Stimulated activated naive B cell treated with anti-CD40 and anti-IgM and Interleukin-4, amounts not matched to agents 10 μg/mL and 1 μg/mL and 100 μg/mL, for 72 hours (primary cell): ENCODE data around the gene MKLN1.

ENCODE experiments used
- ATAC-seq, 2 donors: fragments of 150-1000 bp; cut with Tn5 transposase; replicated peaks; 2 replicates each; pipeline ENCODE4 v1.10.0; 2021; ENCODE audit warnings: moderate library complexity in 1 of 2
- DNase-seq: peaks from one replicate; pipeline ENCODE4 v3.0.0; 2021
- H3K27ac Mint-ChIP-seq: one replicate; pipeline ENCODE4 v1.8.0; 2022; ENCODE audit warnings: mild to moderate bottlenecking, mixed read lengths
- H3K27me3 Mint-ChIP-seq, 2 donors: one replicate each; pipeline ENCODE4 v1.8.0; 2022; ENCODE audit warnings: mixed read lengths in 2 of 2
- H3K36me3 Mint-ChIP-seq, 2 donors: one replicate each; pipeline ENCODE4 v1.8.0; 2022; ENCODE audit warnings: mixed read lengths in 2 of 2, mild to moderate bottlenecking in 1 of 2
- H3K4me1 Mint-ChIP-seq, 2 donors: one replicate each; pipeline ENCODE4 v1.8.0; 2022; ENCODE audit warnings: mixed read lengths in 2 of 2, mild to moderate bottlenecking in 1 of 2
- H3K4me3 Mint-ChIP-seq, 2 donors: one replicate each; pipeline ENCODE4 v1.8.0; 2022; ENCODE audit warnings: mild to moderate bottlenecking in 2 of 2, mixed read lengths in 2 of 2, moderate library complexity in 1 of 2
- H3K9me3 Mint-ChIP-seq, 2 donors: one replicate each; pipeline ENCODE4 v1.8.0; 2022; ENCODE audit warnings: mixed read lengths in 2 of 2, mild to moderate bottlenecking in 1 of 2

MKLN1 gene

DNA sequence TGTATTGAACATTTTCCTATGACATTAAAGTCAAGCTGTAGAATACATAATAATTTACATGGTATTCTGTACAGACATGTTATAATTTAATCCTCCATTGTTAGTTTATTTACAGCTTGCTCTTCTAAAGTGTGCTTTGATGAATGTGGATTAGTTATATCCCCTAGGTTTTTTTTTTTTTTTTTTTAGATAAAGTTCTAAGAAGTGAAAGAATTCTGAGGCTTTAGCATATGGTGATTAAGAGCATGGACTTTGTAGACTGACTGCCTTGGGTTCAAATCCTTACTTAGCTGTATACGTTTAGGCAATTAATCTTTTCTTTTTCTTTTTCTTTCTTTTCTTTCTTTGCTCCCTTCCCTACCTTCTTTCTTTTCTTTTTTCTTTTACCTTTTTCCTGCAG lies 44.9 kb downstream of the MKLN1 start:
- H3K27ac Mint-ChIP-seq, result no peak overlapping the region
- H3K27me3 Mint-ChIP-seq, result no peaks in the 10 kb centered on the region
- no peak for ATAC-seq
- peaks cover 25 to 48% of the 10 kb centered on the region in 2 donors for H3K4me1 Mint-ChIP-seq
- H3K9me3 Mint-ChIP-seq, result peaks cover 2 to 4% of the 10 kb centered on the region in 2 donors
- DNase-seq, result no peak
- H3K4me3 Mint-ChIP-seq, result no peak overlapping the region
- H3K36me3 Mint-ChIP-seq, result peaks cover 9% of the 10 kb centered on the region in 2 donors

DNA sequence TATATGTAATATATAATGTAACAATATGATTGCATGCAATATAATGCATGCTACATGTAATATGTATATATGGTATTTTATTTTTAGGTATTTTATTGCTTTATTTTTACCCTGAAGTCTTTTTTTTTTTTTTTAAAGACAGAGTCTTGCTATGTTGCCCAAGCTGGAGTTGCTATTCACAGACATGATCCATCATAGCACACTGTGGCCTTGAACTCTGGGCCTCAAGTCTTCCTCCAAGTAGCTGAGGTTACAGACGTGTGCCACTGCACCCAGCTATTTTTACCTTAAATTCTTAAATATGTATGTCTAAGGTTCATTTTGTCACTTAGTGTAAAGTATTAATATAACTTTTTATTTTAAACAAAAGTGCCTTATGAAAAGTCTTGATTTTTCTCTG lies 47.1 kb downstream of the MKLN1 start:
- no peak for DNase-seq
- Mint-ChIP-seq H3K9me3 (no peaks in the 10 kb centered on the region), H3K27ac (no peak overlapping the region), H3K27me3 (no peaks in the 10 kb centered on the region), H3K4me1 (peaks cover 20 to 48% of the 10 kb centered on the region in 2 donors), H3K4me3 (no peak overlapping the region), H3K36me3 (peaks cover 4 to 6% of the 10 kb centered on the region in 2 donors)
- ATAC-seq, result no peak

DNA sequence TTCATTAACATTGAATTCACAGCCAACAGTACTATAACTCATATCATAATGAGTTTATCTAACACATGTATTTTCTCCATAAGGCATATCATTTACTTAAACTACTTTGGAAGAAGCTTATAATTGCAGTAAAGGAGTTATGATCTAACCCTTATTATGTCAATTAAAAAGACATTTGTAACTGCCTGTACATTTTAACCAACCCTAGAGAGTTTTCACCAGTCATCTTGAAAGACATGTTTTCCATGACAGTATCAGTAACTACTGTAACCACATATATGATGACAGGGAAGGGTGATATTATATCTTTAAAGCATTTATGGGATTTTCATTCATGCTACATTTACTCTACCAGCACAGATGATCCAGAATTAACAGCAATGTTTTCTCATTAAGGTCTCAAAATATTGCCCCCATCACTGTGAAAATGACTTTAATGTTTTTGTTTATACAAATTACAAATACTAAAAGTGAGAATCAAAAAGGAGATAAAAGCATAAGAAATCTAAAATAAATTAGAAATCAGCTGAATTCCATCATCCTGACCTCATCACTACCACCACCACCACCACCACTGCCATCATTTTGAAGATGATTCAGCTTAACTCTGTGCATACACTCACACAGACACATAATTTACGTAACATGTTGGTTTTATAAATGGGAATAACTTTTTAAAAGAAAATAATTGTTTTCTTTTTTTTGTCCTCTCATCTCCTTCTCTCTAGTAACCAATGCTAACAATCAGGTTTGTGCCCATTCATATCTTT lies 53.6 kb downstream of the MKLN1 start:
- H3K4me3 Mint-ChIP-seq, result no peak overlapping the region
- no peaks in the 10 kb centered on the region for H3K9me3 Mint-ChIP-seq
- H3K27me3 Mint-ChIP-seq, result no peaks in the 10 kb centered on the region
- ATAC-seq, result peak; percentile 33 to 48
- peaks cover 5 to 14% of the 10 kb centered on the region in 2 donors for H3K36me3 Mint-ChIP-seq
- DNase-seq, result no peak
- no peak overlapping the region for H3K27ac Mint-ChIP-seq
- peaks cover 16 to 28% of the 10 kb centered on the region in 2 donors for H3K4me1 Mint-ChIP-seq

DNA sequence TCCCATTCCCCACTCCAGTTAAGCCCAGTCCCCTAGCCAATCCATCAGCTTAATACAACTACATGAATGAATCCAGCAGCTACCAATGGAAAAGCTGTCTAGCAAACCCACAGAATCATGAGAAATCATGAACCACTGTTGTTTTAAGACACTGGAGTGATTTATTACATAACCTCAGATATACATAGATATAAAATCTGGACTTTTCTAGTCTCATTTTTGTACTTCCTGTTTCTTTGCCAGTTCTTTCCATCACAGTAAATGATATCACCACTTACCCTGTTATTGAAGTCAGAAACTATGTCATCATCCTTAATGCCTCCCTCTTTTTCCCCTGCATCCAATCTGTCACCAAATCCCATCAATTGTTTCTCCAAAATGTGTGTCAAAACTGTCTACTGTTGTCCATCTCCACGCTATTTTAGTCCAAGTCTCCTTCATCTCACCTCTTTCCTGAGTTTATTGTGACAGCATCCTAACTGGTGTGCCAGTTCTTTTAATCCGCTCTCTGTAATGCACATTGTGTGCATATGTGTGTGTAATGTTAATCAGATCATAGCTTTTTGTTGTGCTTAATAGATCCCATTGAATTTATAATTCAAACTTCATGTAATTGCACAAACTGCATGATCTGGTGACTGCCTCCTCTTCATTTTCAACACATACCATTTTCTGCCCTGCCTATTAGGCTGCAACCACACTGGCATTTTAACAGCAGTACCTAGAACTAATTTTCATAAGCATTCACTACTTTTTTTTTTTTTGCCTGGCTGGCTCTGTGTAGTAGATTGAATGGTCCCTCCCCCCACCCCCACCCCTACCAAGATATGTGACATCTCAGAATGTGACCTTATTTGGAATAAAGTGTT lies 56.0 kb downstream of the MKLN1 start:
- H3K27ac Mint-ChIP-seq, result no peak overlapping the region
- peaks cover 5 to 10% of the 10 kb centered on the region in 2 donors for H3K36me3 Mint-ChIP-seq
- peak; percentile 52 to 86 for ATAC-seq
- H3K4me1 Mint-ChIP-seq, result peaks cover 18 to 23% of the 10 kb centered on the region in 2 donors
- H3K27me3 Mint-ChIP-seq, result no peaks in the 10 kb centered on the region
- no peak for DNase-seq
- no peaks in the 10 kb centered on the region for H3K9me3 Mint-ChIP-seq
- H3K4me3 Mint-ChIP-seq, result peak overlapping the region; percentile 22 to 46

DNA sequence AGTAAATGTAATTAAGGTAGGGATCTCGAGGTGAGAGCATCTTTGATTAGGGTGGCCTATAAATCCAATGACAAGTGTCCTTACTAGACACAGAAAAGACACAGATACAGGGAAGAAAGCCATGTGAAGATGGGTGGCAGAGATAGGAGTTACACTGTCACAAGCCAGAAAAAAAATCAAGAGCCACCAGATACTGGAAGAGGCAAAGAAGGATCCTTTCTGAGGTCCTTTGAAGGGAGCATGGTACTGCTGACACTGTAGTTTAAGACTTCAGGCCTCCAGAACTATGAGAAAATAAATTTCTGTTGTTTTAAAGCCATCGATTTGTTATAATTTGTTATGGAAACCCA lies 56.6 kb downstream of the MKLN1 start:
- Mint-ChIP-seq H3K4me3 (no peak overlapping the region), H3K9me3 (no peaks in the 10 kb centered on the region), H3K27me3 (no peaks in the 10 kb centered on the region), H3K27ac (no peak overlapping the region), H3K36me3 (peaks cover 5 to 10% of the 10 kb centered on the region in 2 donors), H3K4me1 (peaks cover 16 to 19% of the 10 kb centered on the region in 2 donors)
- ATAC-seq, result no peak
- no peak for DNase-seq

DNA sequence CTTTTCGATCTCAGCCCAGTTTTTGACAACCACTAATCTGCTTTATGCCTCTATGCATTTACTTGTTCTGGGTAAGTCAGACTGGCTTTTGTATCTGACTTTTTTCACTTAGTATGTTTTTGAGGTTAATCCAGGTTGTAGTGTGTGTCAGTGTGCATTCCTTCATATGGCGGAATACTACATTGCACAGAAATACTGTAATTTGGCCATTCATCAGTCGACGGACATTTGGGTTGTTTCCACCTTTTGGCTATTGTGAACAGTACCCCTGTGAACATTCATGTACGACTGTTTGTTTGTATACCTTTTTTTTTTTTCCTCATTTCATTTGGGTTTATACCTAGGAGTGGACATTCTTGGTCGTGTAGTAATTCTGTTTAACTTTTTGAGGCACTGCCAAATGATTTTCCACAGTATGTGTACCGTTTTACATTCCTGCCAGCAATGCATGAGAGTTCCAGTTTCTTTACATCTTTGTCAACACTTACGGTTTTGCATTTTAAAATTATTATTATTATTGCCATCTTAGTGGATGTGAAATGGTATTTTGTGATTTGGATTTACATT lies 57.4 kb downstream of the MKLN1 start:
- DNase-seq (no peak), ATAC-seq (no peak)
- peaks cover 16 to 19% of the 10 kb centered on the region in 2 donors for H3K4me1 Mint-ChIP-seq
- H3K27ac Mint-ChIP-seq, result no peak overlapping the region
- peaks cover 5 to 10% of the 10 kb centered on the region in 2 donors for H3K36me3 Mint-ChIP-seq
- no peaks in the 10 kb centered on the region for H3K9me3 Mint-ChIP-seq
- no peaks in the 10 kb centered on the region for H3K27me3 Mint-ChIP-seq
- H3K4me3 Mint-ChIP-seq, result no peak overlapping the region

DNA sequence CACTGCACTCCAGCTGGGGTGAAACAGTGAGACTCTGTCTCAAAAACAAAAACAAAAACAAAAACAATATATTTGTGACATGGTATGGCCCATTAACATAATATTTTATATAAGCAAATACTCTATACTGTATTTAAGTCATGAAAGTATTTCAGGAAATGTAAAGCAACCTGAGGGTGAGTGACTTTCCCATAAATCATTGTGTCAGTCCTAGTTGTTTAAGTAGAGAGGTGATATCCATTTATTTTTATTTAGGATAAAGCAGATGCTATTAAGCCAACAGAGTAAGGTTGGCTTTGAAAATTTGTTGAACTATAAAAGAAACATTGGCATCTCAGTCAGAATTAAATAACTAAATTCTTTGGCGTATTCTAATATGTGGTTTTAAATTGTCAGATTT lies 60.5 kb downstream of the MKLN1 start:
- Mint-ChIP-seq H3K27me3 (no peaks in the 10 kb centered on the region), H3K9me3 (no peaks in the 10 kb centered on the region), H3K4me1 (peaks cover 11 to 14% of the 10 kb centered on the region in 2 donors), H3K4me3 (no peak overlapping the region), H3K36me3 (peaks cover 8 to 10% of the 10 kb centered on the region in 2 donors), H3K27ac (no peak overlapping the region)
- no peak for DNase-seq
- no peak for ATAC-seq

DNA sequence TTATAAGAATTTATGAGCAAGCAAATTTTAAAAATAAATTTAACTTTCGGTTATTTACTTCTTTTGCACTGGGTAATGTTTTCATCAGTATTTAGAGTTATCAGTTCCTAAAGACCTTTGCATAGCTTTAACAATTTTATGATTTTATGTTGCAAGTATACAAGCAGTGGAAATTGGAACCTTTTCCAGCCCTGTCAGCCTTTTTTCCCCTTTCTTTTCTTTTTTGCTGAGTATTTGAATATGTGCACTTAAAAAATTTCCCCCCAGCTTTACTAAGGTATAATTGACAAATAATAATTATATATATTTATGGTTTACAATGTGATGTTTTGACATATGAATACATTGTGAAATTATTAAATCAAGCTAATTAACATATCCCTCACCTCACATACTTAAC lies 62.6 kb downstream of the MKLN1 start:
- ATAC-seq (no peak), DNase-seq (no peak)
- no peaks in the 10 kb centered on the region for H3K27me3 Mint-ChIP-seq
- H3K4me3 Mint-ChIP-seq, result no peak overlapping the region
- H3K9me3 Mint-ChIP-seq, result no peaks in the 10 kb centered on the region
- peaks cover 0 to 2% of the 10 kb centered on the region in 2 donors for H3K4me1 Mint-ChIP-seq
- H3K36me3 Mint-ChIP-seq, result peaks cover 7 to 8% of the 10 kb centered on the region in 2 donors
- no peak overlapping the region for H3K27ac Mint-ChIP-seq

DNA sequence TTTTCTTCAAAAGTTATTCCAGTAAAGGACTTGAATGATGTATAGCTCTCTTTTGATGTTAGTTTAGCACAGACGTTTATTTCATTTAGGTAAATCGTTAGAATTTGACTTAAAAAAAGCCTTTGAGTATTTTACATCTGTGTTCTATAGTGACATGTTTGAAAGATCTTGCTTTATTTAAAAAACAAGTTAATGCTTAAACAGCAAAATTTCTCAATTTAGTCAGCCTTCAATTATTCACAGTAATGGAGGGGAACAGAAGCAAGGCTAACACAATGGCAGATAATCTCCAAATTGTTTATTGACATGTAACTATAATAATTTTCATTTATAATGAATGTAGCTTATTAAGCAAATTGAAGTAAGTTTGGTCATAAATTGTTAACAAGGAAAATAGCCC lies 63.5 kb downstream of the MKLN1 start:
- Mint-ChIP-seq H3K27ac (no peak overlapping the region), H3K27me3 (no peaks in the 10 kb centered on the region), H3K9me3 (no peaks in the 10 kb centered on the region), H3K4me3 (no peak overlapping the region), H3K4me1 (peaks cover 0 to 2% of the 10 kb centered on the region in 2 donors), H3K36me3 (peaks cover 7 to 8% of the 10 kb centered on the region in 2 donors)
- DNase-seq (no peak), ATAC-seq (no peak)

DNA sequence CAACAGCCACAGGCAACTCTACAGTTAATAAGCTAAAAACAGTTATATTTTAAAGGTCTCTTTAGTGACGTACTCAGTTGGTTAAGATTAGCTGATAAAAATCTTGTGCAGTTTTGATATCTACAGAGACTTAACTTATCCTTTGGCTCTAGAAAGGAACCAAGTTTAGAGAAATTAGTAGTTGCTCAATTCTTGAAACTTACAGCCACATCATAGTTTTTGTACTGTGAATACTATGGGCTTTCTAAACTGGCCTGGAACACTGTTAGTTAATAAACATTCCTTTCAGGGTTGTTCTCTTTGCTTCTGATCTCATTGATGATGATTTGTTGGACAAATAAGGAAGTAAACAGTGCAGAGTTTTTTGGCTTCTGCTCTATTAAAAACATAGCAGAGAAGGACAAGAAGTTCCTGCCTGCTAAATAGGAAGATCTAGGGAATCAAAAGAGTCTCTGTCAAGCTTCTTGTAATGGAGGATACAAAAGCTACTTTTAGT lies 73.1 kb downstream of the MKLN1 start:
- no peak for ATAC-seq
- peaks cover 39 to 56% of the 10 kb centered on the region in 2 donors for H3K36me3 Mint-ChIP-seq
- DNase-seq, result no peak

DNA sequence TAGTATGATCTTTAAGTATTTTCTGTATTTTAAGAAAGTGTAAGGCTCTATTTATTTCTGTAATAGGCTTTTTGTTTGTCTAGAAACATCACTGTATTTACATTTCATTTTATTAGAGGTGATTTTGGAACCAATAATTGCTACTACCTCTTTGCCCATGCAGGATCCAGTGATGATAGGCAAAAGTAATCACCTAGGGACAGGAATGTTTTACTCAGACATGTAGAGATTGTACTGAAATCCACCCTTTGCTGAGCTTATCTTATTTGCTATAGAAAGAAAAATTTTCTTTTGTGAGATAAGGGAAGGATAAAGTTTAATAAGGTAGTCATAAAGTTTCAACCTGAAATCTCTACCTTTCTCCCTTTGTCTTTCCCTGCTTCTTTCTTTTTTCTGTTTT lies 73.5 kb downstream of the MKLN1 start:
- ATAC-seq (no peak), DNase-seq (no peak)
- Mint-ChIP-seq H3K27ac (no peak overlapping the region), H3K36me3 (peaks cover 39 to 56% of the 10 kb centered on the region in 2 donors), H3K4me1 (peaks cover 4 to 15% of the 10 kb centered on the region in 2 donors), H3K9me3 (peaks cover 4 to 5% of the 10 kb centered on the region in 2 donors), H3K4me3 (no peak overlapping the region), H3K27me3 (no peaks in the 10 kb centered on the region)

More for the DNA sequence above, 73.1 kb downstream of the MKLN1 start:
- Mint-ChIP-seq H3K4me3 (no peak overlapping the region), H3K9me3 (peaks cover 4 to 5% of the 10 kb centered on the region in 2 donors), H3K27me3 (no peaks in the 10 kb centered on the region), H3K27ac (no peak overlapping the region), H3K4me1 (peaks cover 4 to 15% of the 10 kb centered on the region in 2 donors)

DNA sequence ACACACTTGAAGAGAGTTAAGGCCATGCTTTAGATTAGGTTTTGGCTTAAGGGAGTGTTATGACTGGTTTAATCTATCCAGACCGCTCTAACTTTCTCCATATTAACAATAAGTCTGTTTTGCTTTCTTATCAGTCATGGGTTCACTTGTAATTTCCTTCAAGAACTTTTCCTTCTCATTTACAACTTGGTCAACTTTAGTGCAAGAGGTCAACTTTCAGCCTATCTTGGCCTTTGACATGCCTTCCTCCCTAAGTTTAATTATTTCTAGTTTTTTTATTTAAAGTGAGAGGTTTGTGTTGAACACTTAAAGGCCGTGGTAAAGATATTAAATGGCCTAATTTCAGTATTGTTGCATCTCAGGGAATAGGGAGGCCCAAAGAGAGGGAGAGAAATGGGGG lies 75.6 kb downstream of the MKLN1 start:
- DNase-seq (no peak), ATAC-seq (no peak)
- peaks cover 4 to 5% of the 10 kb centered on the region in 2 donors for H3K9me3 Mint-ChIP-seq
- H3K27me3 Mint-ChIP-seq, result no peaks in the 10 kb centered on the region
- peaks cover 45 to 59% of the 10 kb centered on the region in 2 donors for H3K36me3 Mint-ChIP-seq
- H3K4me1 Mint-ChIP-seq, result peaks cover 5 to 18% of the 10 kb centered on the region in 2 donors
- H3K4me3 Mint-ChIP-seq, result no peak overlapping the region
- no peak overlapping the region for H3K27ac Mint-ChIP-seq

DNA sequence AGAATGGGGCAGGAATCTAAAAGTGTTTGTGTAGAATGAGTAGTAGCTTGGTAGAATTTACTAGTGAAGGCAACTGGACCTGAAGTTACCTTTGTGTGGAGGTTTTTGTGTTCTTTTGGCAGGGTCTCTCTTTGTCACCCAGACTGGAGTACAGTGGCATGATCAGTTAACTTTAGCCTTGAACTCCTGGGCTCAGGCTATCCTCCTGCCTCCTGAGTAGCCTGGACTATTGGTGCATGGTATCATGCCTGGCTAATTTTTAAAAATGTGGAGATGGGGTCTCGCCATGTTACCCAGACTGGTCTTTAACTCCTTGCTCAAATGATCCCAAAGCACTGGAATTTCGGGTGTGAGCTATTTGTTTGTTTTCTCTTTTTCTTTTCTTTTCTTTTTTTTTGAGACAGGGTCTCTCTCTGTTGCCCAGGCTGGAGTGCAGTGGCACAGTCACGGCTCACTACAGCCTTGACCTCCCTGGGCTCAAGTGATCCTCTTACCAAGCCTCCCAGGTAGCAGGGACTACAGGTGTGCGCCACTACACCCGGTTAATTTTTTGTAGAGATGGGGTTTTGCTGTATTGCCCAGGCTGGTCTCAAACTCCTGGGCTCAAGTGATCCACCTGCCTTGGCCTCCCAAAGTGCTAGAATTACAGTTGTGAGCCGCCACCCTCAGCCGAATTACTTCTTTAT lies 76.7 kb downstream of the MKLN1 start:
- Mint-ChIP-seq H3K9me3 (peaks cover 4 to 5% of the 10 kb centered on the region in 2 donors), H3K27ac (no peak overlapping the region), H3K36me3 (peaks cover 48 to 56% of the 10 kb centered on the region in 2 donors), H3K4me1 (peaks cover 7 to 18% of the 10 kb centered on the region in 2 donors), H3K4me3 (no peak overlapping the region), H3K27me3 (no peaks in the 10 kb centered on the region)
- no peak for DNase-seq
- ATAC-seq, result no peak
